ENCODE data around the gene TCAF1. TPM values are rescaled to one million over a fixed set of nuclear protein-coding genes. Genes with fewer than 3 reads are reported as not detected.
"Not testable (repeated sequence)": the region's sequence is repeated elsewhere in the genome, so short reads cannot be mapped to it uniquely, and the experiment has no call there.

TCAF1 gene
- total RNA-seq, 2 donors from 2014 or later = 53.0 to 89.8 TPM

DNA sequence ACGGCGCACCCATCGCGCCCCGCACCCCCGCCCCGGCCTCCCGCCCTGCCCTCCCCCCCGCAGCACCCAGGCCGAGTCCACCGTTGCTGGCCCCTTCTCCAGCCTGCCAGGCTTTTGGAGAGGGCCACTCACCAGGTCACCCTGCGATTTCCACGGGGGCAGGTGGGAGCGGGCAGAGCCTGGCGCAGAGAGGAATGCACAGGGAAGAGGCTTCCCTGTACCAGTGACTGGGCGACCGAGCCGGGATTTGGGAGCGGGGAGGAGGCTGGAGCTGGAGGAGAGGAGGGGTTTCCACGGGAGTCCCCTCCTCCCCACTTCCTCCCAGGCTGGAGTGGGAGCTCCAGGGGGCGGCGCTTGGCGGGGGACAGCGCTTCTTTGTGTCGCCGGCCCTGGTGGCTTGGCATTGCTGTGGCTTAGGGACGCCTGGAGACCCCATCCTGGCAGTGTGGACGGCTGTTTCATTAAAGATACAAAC lies 19.3 kb downstream of the TCAF1 start:
- H3K36me3 ChIP-seq = no peaks in the 10 kb centered on the region
- peak; percentile 44 for DNase-seq (ENCODE audit: low spot score)
- H3K27me3 ChIP-seq (replicated peaks; ENCODE audit: insufficient read depth) = no peaks in the 10 kb centered on the region
- H3K4me1 ChIP-seq (replicated peaks) = no peaks in the 10 kb centered on the region
- WGBS = 1% methylated on average over 27 of the region's 28 CpGs
- peak overlapping the region; percentile 49 to 58 for H3K4me3 ChIP-seq
- intact Hi-C loops (cut with DNase I) = no loop called here
- peak overlapping the region; percentile 72 to 75 for H3K27ac ChIP-seq
- TF ChIP-seq, protein P1, sequence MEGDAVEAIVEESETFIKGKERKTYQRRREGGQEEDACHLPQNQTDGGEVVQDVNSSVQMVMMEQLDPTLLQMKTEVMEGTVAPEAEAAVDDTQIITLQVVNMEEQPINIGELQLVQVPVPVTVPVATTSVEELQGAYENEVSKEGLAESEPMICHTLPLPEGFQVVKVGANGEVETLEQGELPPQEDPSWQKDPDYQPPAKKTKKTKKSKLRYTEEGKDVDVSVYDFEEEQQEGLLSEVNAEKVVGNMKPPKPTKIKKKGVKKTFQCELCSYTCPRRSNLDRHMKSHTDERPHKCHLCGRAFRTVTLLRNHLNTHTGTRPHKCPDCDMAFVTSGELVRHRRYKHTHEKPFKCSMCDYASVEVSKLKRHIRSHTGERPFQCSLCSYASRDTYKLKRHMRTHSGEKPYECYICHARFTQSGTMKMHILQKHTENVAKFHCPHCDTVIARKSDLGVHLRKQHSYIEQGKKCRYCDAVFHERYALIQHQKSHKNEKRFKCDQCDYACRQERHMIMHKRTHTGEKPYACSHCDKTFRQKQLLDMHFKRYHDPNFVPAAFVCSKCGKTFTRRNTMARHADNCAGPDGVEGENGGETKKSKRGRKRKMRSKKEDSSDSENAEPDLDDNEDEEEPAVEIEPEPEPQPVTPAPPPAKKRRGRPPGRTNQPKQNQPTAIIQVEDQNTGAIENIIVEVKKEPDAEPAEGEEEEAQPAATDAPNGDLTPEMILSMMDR (IDR thresholded peaks at IDR 0.05) = peak in 1 of 4 experiments; percentile 3
- TF ChIP-seq POLR2A (IDR thresholded peaks at IDR 0.05) (no peak), POLR2AphosphoS5 (IDR thresholded peaks at IDR 0.05) (peak; percentile 21)
- H3K9me3 ChIP-seq = no peaks in the 10 kb centered on the region

DNA sequence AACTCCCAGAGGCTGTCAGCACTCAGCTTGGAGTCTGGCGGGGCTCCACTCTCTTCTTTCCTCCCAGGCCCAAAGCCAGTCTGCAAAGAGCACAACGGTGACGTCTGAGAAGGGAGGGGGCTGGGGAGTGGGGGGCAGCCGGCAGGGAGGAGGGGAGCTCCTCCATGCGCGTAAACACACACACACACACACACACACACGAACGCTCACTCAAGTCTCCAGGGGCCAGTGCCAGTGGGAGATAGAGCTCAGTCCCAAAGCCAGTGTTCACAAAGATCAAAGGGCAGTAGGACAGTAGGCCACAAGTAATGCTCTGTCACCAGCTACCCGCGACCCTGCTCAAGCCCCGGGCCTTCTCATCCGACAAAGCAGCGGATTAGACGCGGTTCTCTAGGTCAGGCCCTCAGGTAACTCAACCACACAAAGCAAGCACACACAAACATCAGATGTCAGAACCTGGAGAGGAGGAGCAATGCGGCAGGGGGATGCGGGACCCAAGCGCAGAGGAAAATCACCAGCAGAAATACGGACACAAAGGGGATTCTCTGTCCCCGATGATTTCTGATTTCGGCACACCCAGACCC lies 19.9 kb downstream of the TCAF1 start:
- DNase-seq (ENCODE audit: low spot score) = peak; percentile 36
- Histone ChIP-seq H3K27ac (peak overlapping the region; percentile 72 to 75), H3K9me3 (no peaks in the 10 kb centered on the region), H3K27me3 (replicated peaks; ENCODE audit: insufficient read depth) (no peaks in the 10 kb centered on the region), H3K4me3 (peak overlapping the region; percentile 49 to 58), H3K4me1 (replicated peaks) (no peaks in the 10 kb centered on the region), H3K36me3 (no peaks in the 10 kb centered on the region)
- intact Hi-C loops (cut with DNase I) = no loop called here
- 3% methylated on average over 21 of the region's 21 CpGs for WGBS
- TF ChIP-seq, protein P1 (IDR thresholded peaks at IDR 0.05) = no peak
- no peak for TF ChIP-seq POLR2A (IDR thresholded peaks at IDR 0.05)
- no peak for TF ChIP-seq POLR2AphosphoS5 (IDR thresholded peaks at IDR 0.05)

DNA sequence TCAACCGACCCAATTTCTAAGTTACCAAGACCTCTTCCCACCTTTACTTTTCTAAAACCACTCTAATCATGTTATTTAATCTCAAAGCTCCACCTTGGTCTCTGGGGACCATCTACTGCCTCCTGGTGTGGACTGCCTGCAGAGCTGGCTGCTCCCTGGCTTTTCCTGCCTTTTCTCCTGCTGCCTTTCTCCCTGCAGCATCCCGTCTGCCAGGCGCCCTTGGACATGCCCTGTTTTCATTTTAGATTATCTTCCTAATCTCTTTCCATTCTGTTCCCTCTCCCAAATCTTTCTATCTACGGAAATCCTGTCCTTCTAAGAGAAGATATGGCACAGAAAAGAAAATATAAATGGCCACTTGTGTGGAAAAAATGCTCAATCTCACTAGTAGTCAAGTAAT lies 23.1 kb downstream of the TCAF1 start:
- intact Hi-C loops (cut with DNase I) = no loop called here
- Histone ChIP-seq H3K4me3 (no peak overlapping the region), H3K9me3 (no peaks in the 10 kb centered on the region), H3K36me3 (no peaks in the 10 kb centered on the region), H3K27ac (no peak overlapping the region), H3K27me3 (replicated peaks; ENCODE audit: insufficient read depth) (no peaks in the 10 kb centered on the region), H3K4me1 (replicated peaks) (no peaks in the 10 kb centered on the region)
- no peak for DNase-seq (ENCODE audit: low spot score)
- no peak for TF ChIP-seq POLR2AphosphoS5 (IDR thresholded peaks at IDR 0.05)
- TF ChIP-seq, protein P1 (IDR thresholded peaks at IDR 0.05) = no peak
- TF ChIP-seq POLR2A (IDR thresholded peaks at IDR 0.05) = no peak
- 65% methylated on average over 4 of the region's 4 CpGs for WGBS

DNA sequence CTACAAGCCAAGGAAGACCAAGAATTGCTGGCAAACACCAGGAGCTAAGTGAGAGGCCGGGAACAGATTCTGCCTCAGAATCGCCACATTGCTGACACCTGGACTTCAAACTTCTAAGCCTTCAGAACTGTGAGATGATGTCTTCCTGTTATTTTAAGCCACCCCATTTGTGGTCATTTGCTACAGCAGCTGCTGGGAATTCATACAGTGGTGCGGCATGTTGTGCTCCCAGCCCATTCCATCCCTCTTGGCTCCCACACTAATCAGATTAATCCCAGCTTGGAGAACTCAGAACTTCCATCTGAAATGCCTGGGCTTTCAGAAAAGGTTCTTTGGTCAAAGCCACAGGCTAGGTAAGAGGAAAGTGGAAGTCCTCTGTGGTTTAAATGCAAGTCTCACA lies 24.9 kb downstream of the TCAF1 start:
- intact Hi-C loops (cut with DNase I) = no loop called here
- WGBS = 96% methylated on average over 3 of the region's 3 CpGs
- Histone ChIP-seq H3K4me1 (replicated peaks) (no peaks in the 10 kb centered on the region), H3K27me3 (replicated peaks; ENCODE audit: insufficient read depth) (no peaks in the 10 kb centered on the region), H3K27ac (no peak overlapping the region), H3K4me3 (no peak overlapping the region), H3K36me3 (no peaks in the 10 kb centered on the region), H3K9me3 (no peaks in the 10 kb centered on the region)
- DNase-seq (ENCODE audit: low spot score) = no peak
- TF ChIP-seq, protein P1 (IDR thresholded peaks at IDR 0.05) = no peak
- no peak for TF ChIP-seq POLR2A (IDR thresholded peaks at IDR 0.05)
- no peak for TF ChIP-seq POLR2AphosphoS5 (IDR thresholded peaks at IDR 0.05)

DNA sequence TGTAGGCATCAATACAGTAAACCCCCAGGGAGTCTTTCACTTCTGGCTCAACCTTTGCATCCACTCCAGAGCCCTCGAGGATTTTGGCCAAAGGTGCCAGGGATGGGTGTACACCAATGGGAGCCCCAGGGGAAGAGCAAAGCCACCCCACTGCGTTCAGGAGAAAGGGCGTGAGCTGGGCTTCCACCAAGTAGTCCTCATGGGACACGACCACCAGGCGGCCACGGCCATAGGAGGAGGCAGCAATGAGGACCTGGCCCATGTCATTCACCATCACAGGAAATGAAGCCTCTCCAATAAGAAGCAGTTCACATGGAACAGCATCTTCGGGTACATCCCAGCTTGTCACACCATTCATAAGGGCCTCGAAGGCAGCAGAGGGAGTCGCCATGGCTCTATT lies 25.8 kb downstream of the TCAF1 start:
- TF ChIP-seq, protein P1 (IDR thresholded peaks at IDR 0.05) = no peak
- TF ChIP-seq POLR2AphosphoS5 (IDR thresholded peaks at IDR 0.05) = no peak
- TF ChIP-seq POLR2A (IDR thresholded peaks at IDR 0.05) = no peak
- Histone ChIP-seq H3K36me3 (no peaks in the 10 kb centered on the region), H3K27ac (no peak overlapping the region), H3K4me1 (replicated peaks) (no peaks in the 10 kb centered on the region), H3K27me3 (replicated peaks; ENCODE audit: insufficient read depth) (no peaks in the 10 kb centered on the region), H3K9me3 (no peaks in the 10 kb centered on the region), H3K4me3 (no peak overlapping the region)
- over 99% methylated on average over 9 of the region's 9 CpGs for WGBS
- intact Hi-C loops (cut with DNase I) = no loop called here
- DNase-seq (ENCODE audit: low spot score) = no peak

DNA sequence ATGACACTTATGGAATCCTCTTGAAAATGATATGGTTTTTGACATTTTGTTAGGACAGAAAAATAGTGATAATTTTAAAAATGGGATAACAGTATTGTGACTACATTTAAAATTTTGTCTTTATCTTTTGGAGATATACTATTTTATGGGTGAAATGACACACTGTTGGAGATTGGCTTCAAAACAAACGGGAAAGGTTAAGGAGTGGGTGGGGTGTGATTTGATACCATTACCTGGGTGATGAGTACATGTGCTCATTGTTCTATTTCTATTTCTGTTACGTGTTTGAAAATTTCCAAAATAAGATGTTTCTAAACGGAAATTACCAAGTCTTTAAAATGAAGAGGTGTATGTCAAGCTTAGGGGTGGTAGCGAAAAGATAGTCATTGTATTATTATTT lies 28.7 kb downstream of the TCAF1 start:
- H3K4me1 ChIP-seq (replicated peaks); H3K4me3 ChIP-seq; H3K36me3 ChIP-seq; intact Hi-C loops (cut with DNase I); H3K27me3 ChIP-seq (replicated peaks; ENCODE audit: insufficient read depth); H3K27ac ChIP-seq; DNase-seq (ENCODE audit: low spot score); H3K9me3 ChIP-seq: not testable (repeated sequence)
- WGBS = 79% methylated on average over 4 of the region's 4 CpGs

DNA sequence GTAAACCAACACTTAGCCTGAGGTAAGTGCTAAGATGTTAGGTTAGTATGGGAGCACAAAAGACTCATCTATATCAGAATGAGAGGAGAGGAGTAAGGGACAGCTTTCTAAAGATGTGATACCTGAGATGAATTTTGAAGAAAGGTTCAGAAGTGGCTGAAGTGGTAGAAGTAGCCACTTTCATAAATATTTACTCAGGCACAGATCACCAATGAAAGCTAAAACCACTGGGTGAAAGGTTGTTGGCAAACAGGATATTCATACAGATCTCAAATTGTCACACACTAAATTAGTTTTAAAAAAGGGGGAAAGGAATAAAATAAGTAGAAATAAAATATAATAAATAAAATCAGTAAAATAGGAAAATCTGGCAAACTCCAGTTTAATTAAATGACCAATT lies 30.4 kb downstream of the TCAF1 start:
- DNase-seq (ENCODE audit: low spot score); H3K4me3 ChIP-seq; H3K4me1 ChIP-seq (replicated peaks); intact Hi-C loops (cut with DNase I); H3K27ac ChIP-seq; H3K9me3 ChIP-seq; H3K36me3 ChIP-seq; H3K27me3 ChIP-seq (replicated peaks; ENCODE audit: insufficient read depth): not testable (repeated sequence)
